Right lobe of liver (tissue), 4 donors: ENCODE measurements around the gene ZC3HAV1.

Experiments used
- CTCF ChIP-seq, 4 donors: fragments of 200-600 bp in 3 of 4; fragments of 450-650 bp in 1 of 4; IDR thresholded peaks; one replicate each; pipeline versions ENCODE4 v1.5.1 to v1.8.0; 2016 to 2022; ENCODE audit warnings: antibody characterized with exemption in 4 of 4, mild to moderate bottlenecking in 2 of 4
- POLR2A ChIP-seq: fragments of 450-650 bp; IDR thresholded peaks from one replicate; pipeline ENCODE4 v1.6.1; 2017; ENCODE audit warnings: antibody characterized with exemption, mild to moderate bottlenecking
- donor health status: DM: no; HTN: no; CAD: no.
- donor health status: DM: no; HTN: no; CAD: no.
- donor health status: DM: no; HTN: yes; CAD: no.

GRCh38 chr7:139043823-139044812 lies 65.4 kb downstream of the ZC3HAV1 start:
- TF ChIP-seq POLR2A: no peak
- TF ChIP-seq CTCF (IDR thresholded peaks at IDR 0.05): no peak
